ENCODE results near the gene PTPRB.
A peak's percentile ranks its signal among the peaks of the same experiment; 100 is the strongest.

PTPRB gene

DNA sequence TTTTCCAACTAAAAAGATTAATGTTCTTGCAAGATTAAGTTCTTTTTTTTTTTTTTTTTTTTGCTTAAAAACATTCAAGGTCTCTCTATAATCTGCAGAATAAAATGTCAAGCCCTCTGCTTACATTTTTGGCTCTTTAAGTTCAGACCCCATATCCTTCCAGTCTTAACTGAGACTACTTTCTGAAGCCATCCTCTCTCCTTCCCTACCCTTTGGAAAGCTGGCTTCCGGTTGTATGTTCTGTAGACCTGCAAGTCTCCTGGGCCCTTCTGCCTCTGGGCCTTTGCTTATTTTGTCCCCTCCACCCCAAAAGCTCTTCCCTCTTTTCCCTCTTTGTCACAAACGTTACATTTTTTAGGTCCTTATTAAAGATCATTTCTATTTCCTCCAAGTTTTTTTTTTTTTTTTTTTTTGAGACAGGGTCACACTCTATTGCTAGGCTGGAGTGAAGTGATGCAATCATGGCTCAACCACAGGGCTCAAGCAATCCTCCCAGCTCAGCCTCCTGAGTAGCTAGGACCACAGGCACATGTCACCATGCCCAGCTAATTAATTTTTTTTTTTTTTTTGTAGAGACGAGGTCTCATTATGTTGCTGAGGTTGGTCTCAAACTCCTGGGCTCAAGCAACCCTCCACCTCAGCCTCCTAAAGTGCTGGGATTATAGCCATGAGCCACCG is 46.5 kb downstream of the PTPRB start:
- Histone ChIP-seq H3K27ac (no peak overlapping the region), H3K36me3 (replicated peaks) (peaks cover 2% of the 10 kb centered on the region), H3K27me3 (replicated peaks) (no peaks in the 10 kb centered on the region), H3K4me3 (ENCODE audit: low read depth, low read length) (no peak overlapping the region)
- TF ChIP-seq, protein P1, sequence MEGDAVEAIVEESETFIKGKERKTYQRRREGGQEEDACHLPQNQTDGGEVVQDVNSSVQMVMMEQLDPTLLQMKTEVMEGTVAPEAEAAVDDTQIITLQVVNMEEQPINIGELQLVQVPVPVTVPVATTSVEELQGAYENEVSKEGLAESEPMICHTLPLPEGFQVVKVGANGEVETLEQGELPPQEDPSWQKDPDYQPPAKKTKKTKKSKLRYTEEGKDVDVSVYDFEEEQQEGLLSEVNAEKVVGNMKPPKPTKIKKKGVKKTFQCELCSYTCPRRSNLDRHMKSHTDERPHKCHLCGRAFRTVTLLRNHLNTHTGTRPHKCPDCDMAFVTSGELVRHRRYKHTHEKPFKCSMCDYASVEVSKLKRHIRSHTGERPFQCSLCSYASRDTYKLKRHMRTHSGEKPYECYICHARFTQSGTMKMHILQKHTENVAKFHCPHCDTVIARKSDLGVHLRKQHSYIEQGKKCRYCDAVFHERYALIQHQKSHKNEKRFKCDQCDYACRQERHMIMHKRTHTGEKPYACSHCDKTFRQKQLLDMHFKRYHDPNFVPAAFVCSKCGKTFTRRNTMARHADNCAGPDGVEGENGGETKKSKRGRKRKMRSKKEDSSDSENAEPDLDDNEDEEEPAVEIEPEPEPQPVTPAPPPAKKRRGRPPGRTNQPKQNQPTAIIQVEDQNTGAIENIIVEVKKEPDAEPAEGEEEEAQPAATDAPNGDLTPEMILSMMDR (IDR thresholded peaks at IDR 0.05; ENCODE audit: low read depth, low read length, missing control alignments): no peak
- no peak for DNase-seq
- in situ Hi-C loops (cut with HindIII; ENCODE audit: low pct_ligation_motif_present, low sequenced_read_pairs): loop anchor here (25.0 kb wide), 1 partner anchor 703 kb away; no protein-coding TSS in a partner anchor

DNA sequence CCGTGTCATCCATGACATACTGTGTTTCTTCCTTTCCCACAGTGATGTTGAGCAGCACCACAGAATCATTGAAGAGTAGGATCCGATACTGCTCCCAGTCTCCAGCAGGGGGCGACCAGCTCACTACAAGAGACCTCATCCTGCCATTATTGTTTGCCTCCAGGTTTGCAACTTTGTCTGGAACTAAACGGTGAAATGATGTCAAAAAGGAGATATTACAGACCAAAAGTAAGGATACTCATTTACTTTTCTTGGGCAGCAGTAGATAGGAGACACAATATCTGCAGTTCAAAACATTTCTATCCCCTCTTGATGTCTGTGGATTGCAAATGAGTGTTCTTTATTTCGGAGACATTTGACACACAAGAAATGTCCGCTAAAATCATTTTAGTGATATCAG is 47.2 kb downstream of the PTPRB start:
- peak; percentile 87 for DNase-seq
- TF ChIP-seq, protein P1 (IDR thresholded peaks at IDR 0.05; ENCODE audit: low read depth, low read length, missing control alignments): peak; percentile 96
- in situ Hi-C loops (cut with HindIII; ENCODE audit: low pct_ligation_motif_present, low sequenced_read_pairs): loop anchor here (25.0 kb wide), 1 partner anchor 703 kb away; no protein-coding TSS in a partner anchor
- no peak overlapping the region for H3K27ac ChIP-seq
- no peak overlapping the region for H3K4me3 ChIP-seq (ENCODE audit: low read depth, low read length)
- no peaks in the 10 kb centered on the region for H3K27me3 ChIP-seq (replicated peaks)
- H3K36me3 ChIP-seq (replicated peaks): peaks cover 2% of the 10 kb centered on the region

DNA sequence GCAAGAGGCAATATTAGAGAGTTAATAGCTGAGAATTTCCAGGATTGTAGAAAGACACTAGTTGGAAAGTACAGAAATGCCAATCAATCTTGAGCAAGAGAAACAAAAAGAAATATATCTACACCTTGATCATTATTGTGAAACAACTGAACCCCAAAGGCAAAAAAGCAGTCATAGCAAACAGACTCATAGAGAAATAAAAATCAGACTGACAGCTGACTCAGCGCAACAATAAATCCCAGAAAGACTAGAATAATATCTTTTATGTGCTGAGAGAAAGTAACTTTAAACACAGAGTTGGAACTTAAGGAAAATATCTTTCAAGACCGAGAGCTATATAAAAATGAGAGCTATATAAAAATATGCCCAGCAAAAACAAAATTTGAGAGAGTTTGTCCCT is 52.9 kb downstream of the PTPRB start:
- TF ChIP-seq, protein P1 (IDR thresholded peaks at IDR 0.05; ENCODE audit: low read depth, low read length, missing control alignments): no peak
- DNase-seq: no peak
- Histone ChIP-seq H3K27me3 (replicated peaks) (no peaks in the 10 kb centered on the region), H3K4me3 (ENCODE audit: low read depth, low read length) (no peak overlapping the region), H3K27ac (no peak overlapping the region), H3K36me3 (replicated peaks) (no peaks in the 10 kb centered on the region)
- in situ Hi-C loops (cut with HindIII; ENCODE audit: low pct_ligation_motif_present, low sequenced_read_pairs): loop anchor here (25.0 kb wide), 1 partner anchor 697 kb away; no protein-coding TSS in a partner anchor

DNA sequence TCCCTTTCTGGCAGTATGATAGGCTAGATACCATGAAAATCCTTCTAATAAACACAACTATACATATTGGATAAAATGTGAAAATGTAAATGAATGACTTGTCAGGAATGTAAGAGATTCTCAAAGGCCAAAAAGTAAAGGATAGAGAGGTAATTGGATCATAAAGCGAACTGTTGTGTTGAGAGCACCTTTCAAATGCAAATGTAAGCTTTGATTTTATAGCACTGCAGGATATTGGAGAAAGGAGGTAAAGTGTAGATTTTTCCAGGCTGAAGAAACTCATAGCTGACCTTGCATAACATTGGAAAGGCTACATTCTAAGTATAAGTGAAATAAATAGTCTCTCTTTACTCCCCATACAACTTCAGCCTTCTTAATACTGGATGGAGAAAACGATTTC is 54.0 kb downstream of the PTPRB start:
- Histone ChIP-seq H3K4me3 (ENCODE audit: low read depth, low read length) (no peak overlapping the region), H3K36me3 (replicated peaks) (no peaks in the 10 kb centered on the region), H3K27ac (no peak overlapping the region), H3K27me3 (replicated peaks) (no peaks in the 10 kb centered on the region)
- TF ChIP-seq, protein P1 (IDR thresholded peaks at IDR 0.05; ENCODE audit: low read depth, low read length, missing control alignments): no peak
- no peak for DNase-seq
- in situ Hi-C loops (cut with HindIII; ENCODE audit: low pct_ligation_motif_present, low sequenced_read_pairs): loop anchor here (25.0 kb wide), 1 partner anchor 696 kb away; no protein-coding TSS in a partner anchor

DNA sequence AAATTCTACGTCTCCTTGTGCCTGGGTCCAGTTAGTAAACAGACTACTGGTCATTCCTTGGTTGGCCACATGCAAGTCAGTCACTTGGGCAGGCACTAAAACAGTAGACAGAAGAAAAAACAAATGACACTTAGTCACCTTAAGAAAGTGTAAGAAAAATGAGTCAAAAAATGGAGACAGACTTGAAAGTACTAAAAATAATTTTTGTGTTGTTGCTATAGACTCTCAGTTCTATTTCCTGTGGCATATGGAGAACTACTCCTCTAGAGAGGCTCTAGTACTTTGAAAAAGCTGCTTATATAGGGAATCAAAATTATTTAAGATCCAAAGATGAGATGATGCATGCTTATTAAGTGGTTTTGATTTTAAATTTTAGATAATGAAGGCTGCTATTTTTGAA is 56.0 kb downstream of the PTPRB start:
- H3K27ac ChIP-seq: no peak overlapping the region
- TF ChIP-seq, protein P1 (IDR thresholded peaks at IDR 0.05; ENCODE audit: low read depth, low read length, missing control alignments): no peak
- H3K36me3 ChIP-seq (replicated peaks): no peaks in the 10 kb centered on the region
- in situ Hi-C loops (cut with HindIII; ENCODE audit: low pct_ligation_motif_present, low sequenced_read_pairs): loop anchor here (25.0 kb wide), 1 partner anchor 694 kb away; no protein-coding TSS in a partner anchor
- DNase-seq: no peak
- no peaks in the 10 kb centered on the region for H3K27me3 ChIP-seq (replicated peaks)
- no peak overlapping the region for H3K4me3 ChIP-seq (ENCODE audit: low read depth, low read length)

All from brain microvascular endothelial cell (primary cell).